Measurements from ENCODE around the gene CELSR2.

The CELSR2 gene

GRCh38 chr1:109265016-109265415 is 15.7 kb downstream of the CELSR2 start:
- DNase-seq (ENCODE audit: low read depth in 2 of 2), result no peak

GRCh38 chr1:109265741-109266330 is 16.5 kb downstream of the CELSR2 start:
- DNase-seq (ENCODE audit: low read depth in 2 of 2), result no peak

GRCh38 chr1:109266965-109267364 is 17.6 kb downstream of the CELSR2 start:
- DNase-seq (ENCODE audit: low read depth in 2 of 2), result no peak

GRCh38 chr1:109267743-109268300 is 18.5 kb downstream of the CELSR2 start:
- DNase-seq (ENCODE audit: low read depth in 2 of 2), result no peak

GRCh38 chr1:109268431-109269211 is 19.3 kb downstream of the CELSR2 start:
- no peak for DNase-seq (ENCODE audit: low read depth in 2 of 2)

GRCh38 chr1:109269212-109269980 is 20.1 kb downstream of the CELSR2 start:
- no peak for DNase-seq (ENCODE audit: low read depth in 2 of 2)

- no peak for DNase-seq (ENCODE audit: low read depth in 2 of 2)
Measured at GRCh38 chr1:109269981-109270622, 20.8 kb downstream of the CELSR2 start.

GRCh38 chr1:109270623-109271317 is 21.4 kb downstream of the CELSR2 start:
- no peak for DNase-seq (ENCODE audit: low read depth in 2 of 2)

GRCh38 chr1:109271458-109271857 is 22.1 kb downstream of the CELSR2 start:
- DNase-seq (ENCODE audit: low read depth in 2 of 2), result no peak

GRCh38 chr1:109272021-109272799 is 22.9 kb downstream of the CELSR2 start:
- DNase-seq (ENCODE audit: low read depth in 2 of 2), result no peak

- DNase-seq (ENCODE audit: low read depth in 2 of 2), result no peak
Measured at GRCh38 chr1:109272831-109273547, 23.6 kb downstream of the CELSR2 start.

GRCh38 chr1:109273570-109274288 is 24.4 kb downstream of the CELSR2 start:
- no peak for DNase-seq (ENCODE audit: low read depth in 2 of 2)

- no peak for DNase-seq (ENCODE audit: low read depth in 2 of 2)
Measured at GRCh38 chr1:109274533-109275476, 25.5 kb downstream of the CELSR2 start.

- no peak for DNase-seq (ENCODE audit: low read depth in 2 of 2)
Measured at GRCh38 chr1:109275706-109276345, 26.5 kb downstream of the CELSR2 start.

- no peak for DNase-seq (ENCODE audit: low read depth in 2 of 2)
Measured at GRCh38 chr1:109277434-109278204, 28.3 kb downstream of the CELSR2 start.

GRCh38 chr1:109279615-109280278 is 30.4 kb downstream of the CELSR2 start:
- no peak for DNase-seq (ENCODE audit: low read depth in 2 of 2)

Data from fibroblast of skin of left biceps (primary cell).